HAP-1 (cell line): ENCODE measurements around the gene LYZ.

Source experiments
- DNase-seq, 2 experiments: peaks; one replicate each; pipeline ENCODE4 v3.0.0-alpha.2; 2016 to 2020; ENCODE audit warnings: low spot score in 2 of 2
- H3K27me3 ChIP-seq: fragments of 250-450 bp; sonication (Bioruptor Pico); 2 replicates; pipeline ENCODE4 v1.5.1; 2020; ENCODE audit warnings: low read depth, mild to moderate bottlenecking, moderate library complexity
- H3K36me3 ChIP-seq: fragments of 250-450 bp; sonication (Bioruptor Pico); replicated peaks from 2 replicates; pipeline ENCODE4 v1.5.1; 2020; ENCODE audit warnings: mild to moderate bottlenecking
- H3K4me1 ChIP-seq: fragments of 250-450 bp; sonication (Bioruptor Pico); 2 replicates; pipeline ENCODE4 v1.5.1; 2020; ENCODE audit warnings: mild to moderate bottlenecking
- H3K4me3 ChIP-seq: fragments of 250-450 bp; sonication (Bioruptor Pico); 2 replicates; pipeline ENCODE4 v1.5.1; 2020; ENCODE audit warnings: mild to moderate bottlenecking, moderate library complexity
- H3K9me3 ChIP-seq: fragments of 250-450 bp; sonication (Bioruptor Pico); 2 replicates; pipeline ENCODE4 v1.5.1; 2020; ENCODE audit warnings: mild to moderate bottlenecking, moderate library complexity
- in situ Hi-C: fragments of 300-500 bp; cut with MboI; formaldehyde crosslinking; loops from 3 replicates; pipeline ENCODE4 v1.14.3; 2020; ENCODE audit warnings: low sequenced_read_pairs, inconsistent platforms, mixed read lengths

The LYZ gene

DNA sequence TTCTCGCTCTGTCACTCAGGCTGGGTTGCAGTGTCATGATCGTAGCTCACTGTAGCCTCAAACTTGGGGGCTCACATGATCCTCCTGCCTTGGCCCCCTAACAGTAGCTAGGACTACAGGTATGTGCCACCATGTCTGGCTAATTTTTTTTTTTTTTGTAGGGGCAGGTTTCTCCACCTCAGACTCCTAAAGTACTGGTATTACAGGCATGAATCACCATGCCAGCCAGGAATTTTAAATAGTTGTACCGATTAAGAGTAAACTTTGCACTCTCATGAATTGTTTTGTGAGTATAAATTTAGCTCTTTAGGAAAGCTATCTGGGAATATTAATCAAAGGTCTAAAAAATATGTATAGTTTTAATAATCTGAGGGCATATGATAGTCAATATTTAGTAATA is 36.9 kb downstream of the LYZ start:
- Histone ChIP-seq H3K4me1 (no peaks in the 10 kb centered on the region), H3K4me3 (no peak overlapping the region), H3K9me3 (no peaks in the 10 kb centered on the region), H3K27me3 (no peaks in the 10 kb centered on the region), H3K36me3 (peaks cover 28% of the 10 kb centered on the region)
- DNase-seq: no peak
- in situ Hi-C loops: no loop called here

DNA sequence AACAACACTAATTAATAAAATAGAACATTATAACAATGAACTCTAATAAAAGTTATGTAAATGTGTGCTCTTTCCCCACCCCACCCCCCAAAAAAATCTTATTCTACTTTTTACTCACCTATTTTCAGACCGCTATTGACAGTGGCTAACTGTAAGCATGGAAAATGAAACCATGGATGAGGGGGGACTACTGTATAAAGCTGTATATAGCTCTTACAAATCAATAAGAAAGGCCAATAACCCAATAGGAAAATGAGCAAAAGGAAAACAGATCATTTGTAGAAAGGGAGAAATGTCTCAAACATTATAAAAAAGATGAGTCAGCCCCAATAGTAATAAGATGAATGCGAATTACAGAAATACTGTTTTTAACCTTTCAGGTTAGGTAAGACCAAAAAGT is 38.7 kb downstream of the LYZ start:
- H3K4me3 ChIP-seq: no peak overlapping the region
- no peaks in the 10 kb centered on the region for H3K27me3 ChIP-seq
- no peaks in the 10 kb centered on the region for H3K4me1 ChIP-seq
- no peaks in the 10 kb centered on the region for H3K9me3 ChIP-seq
- DNase-seq: no peak
- in situ Hi-C loops: no loop called here
- peaks cover 31% of the 10 kb centered on the region for H3K36me3 ChIP-seq

DNA sequence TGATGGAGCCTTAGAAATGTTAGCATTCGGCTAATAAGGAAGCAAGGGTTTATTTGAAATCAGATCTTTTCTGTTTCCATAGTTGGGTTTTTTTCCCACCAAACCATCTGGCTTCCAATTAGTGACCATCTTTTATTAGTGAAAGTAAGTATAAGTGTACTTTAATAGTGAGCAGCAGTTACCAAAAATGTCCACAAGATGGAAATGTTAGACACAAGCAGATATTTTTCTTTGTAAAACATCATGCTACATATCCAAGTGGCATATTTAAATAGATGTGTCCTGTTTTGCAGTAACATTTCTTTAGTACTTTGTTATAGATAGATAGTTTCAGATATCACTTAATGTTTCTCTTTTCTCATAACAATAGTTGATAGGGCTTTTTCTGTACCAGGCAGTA is 40.2 kb downstream of the LYZ start:
- H3K4me3 ChIP-seq: no peak overlapping the region
- no peaks in the 10 kb centered on the region for H3K27me3 ChIP-seq
- H3K4me1 ChIP-seq: no peaks in the 10 kb centered on the region
- in situ Hi-C loops: no loop called here
- peaks cover 32% of the 10 kb centered on the region for H3K36me3 ChIP-seq
- DNase-seq: peak in 1 of 2 experiments; percentile 27
- no peaks in the 10 kb centered on the region for H3K9me3 ChIP-seq

DNA sequence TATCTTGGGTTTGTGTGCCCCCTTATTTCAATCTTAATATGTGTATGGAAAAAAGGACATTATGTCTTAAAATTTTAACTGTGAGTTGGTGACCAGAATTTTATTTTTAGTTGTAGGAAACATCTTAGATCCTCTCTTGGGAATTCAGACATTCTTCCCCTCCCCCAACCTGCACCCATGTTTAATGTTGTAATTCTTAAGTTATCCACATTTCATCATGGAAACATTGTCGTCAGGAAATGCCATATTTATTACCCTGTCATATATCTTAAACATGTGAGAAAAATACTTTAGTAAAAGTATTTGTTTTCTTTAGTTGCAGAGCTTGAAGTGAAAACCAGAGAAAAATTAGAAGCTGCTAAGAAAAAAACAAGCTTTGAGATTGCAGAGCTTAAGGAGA is 41.6 kb downstream of the LYZ start:
- no peaks in the 10 kb centered on the region for H3K9me3 ChIP-seq
- no peaks in the 10 kb centered on the region; the same call in 1 of the 2 replicates for H3K27me3 ChIP-seq
- H3K4me1 ChIP-seq: 0 out of 2 replicates have a peak, but pooled peaks cover 2% of the 10 kb centered on the region
- H3K4me3 ChIP-seq: no peak overlapping the region
- H3K36me3 ChIP-seq: peaks cover 28% of the 10 kb centered on the region
- no peak for DNase-seq
- in situ Hi-C loops: no loop called here

DNA sequence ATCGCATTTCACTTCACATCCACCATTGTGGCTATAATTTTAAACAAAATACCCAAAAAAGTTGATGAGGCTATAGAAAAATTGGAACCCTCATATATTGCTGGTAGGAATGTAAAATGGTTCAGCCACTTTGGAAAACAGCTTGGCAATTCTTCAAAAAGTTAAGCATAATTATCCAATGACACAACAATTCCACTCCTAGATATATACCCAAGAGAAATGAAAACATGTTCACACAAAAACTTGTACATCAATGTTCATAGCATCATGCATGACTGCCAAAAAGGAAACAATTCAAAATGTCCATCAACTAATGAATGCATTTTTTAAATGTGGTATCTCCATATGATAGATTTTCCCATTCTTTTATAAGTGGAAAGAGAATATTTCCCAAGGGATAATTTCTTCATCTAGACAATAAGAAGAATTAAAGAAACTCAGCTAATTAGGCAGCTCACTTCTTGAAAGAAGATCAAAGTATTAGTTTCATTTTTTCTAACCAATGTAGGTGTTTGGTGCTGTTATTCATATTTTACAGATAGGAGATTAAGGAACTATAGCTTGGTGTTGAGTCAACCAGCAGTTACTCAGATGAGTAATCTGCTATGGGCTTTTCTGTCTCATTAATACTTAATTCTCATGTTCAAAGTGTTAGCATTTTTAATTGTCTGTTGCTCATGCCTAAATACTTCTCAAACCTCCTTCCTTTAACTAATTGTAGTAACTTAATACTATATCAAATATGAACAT is 44.2 kb downstream of the LYZ start:
- in situ Hi-C loops: no loop called here
- Histone ChIP-seq H3K4me3 (no peak overlapping the region), H3K36me3 (peaks cover 27% of the 10 kb centered on the region), H3K27me3 (no peaks in the 10 kb centered on the region; the same call in 1 of the 2 replicates), H3K4me1 (0 out of 2 replicates have a peak, but pooled peaks cover 2% of the 10 kb centered on the region), H3K9me3 (no peaks in the 10 kb centered on the region)
- no peak for DNase-seq

DNA sequence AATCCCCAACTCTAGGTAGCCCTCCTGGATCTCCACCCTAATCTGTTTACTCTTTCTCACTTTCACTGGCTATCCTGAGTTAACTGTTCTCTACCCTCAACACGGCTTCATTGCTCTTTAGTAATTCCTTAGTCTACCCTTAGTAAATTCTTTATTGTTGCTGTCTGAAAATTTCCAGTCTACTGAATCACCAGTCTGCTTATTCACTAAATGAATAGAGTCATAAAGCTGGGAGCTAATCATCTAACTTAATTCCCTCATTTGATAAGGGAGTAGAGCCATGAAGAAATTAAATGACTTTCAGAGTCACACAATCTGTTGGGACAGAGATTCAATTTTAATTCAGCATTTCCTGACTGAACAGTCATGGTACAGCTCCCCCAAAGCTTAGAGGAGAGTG is 47.9 kb downstream of the LYZ start:
- peaks cover 2% of the 10 kb centered on the region; the same call in 1 of the 2 replicates for H3K4me1 ChIP-seq
- H3K9me3 ChIP-seq: no peaks in the 10 kb centered on the region
- DNase-seq: no peak
- no peaks in the 10 kb centered on the region; the same call in 1 of the 2 replicates for H3K27me3 ChIP-seq
- peaks cover 15% of the 10 kb centered on the region; the same call in 1 of the 2 replicates for H3K36me3 ChIP-seq
- in situ Hi-C loops: no loop called here
- H3K4me3 ChIP-seq: no peak overlapping the region

DNA sequence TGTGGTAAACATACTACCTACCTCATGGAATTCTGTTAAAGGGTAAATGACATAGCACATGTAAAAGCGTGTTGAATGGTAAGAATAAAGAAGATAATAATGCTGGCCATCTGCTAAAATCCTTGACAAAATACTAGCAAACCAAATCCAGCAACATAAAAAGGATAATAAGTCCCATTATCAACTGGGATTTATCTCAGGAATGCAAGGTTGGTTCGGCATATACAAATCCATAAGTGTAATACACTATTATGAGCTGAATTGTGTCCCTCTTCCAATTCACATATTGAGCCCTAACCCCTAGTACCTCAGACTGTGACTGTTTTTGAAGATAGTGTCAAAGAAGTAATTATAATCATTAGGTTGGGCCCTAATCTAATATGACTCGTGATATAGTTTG is 48.8 kb downstream of the LYZ start:
- H3K9me3 ChIP-seq: no peaks in the 10 kb centered on the region
- in situ Hi-C loops: no loop called here
- no peak for DNase-seq
- peaks cover 11% of the 10 kb centered on the region; the same call in 1 of the 2 replicates for H3K36me3 ChIP-seq
- H3K4me1 ChIP-seq: peaks cover 2% of the 10 kb centered on the region; the same call in 1 of the 2 replicates
- no peaks in the 10 kb centered on the region; the same call in 1 of the 2 replicates for H3K27me3 ChIP-seq
- H3K4me3 ChIP-seq: no peak overlapping the region

DNA sequence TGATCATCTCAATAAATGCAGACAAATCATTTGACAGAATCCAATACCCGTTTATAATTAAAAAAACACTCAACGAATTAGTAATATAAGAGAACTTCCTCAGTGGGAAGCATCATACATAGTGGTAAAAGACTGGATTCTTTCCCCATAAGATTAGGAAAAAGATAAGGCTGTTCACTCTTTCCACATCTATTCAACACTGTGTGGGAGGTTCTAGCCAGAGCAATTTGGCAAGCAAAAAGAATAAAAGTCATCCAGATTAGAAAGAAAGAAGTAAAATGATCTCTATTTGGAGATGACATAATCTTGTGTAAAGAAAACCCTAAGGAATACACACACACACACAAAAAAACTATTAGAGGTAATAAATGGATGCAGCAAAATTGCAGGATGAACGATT is 49.8 kb downstream of the LYZ start:
- Histone ChIP-seq H3K4me3 (no peak overlapping the region), H3K36me3 (peaks cover 10% of the 10 kb centered on the region; the same call in 1 of the 2 replicates), H3K27me3 (no peaks in the 10 kb centered on the region; the same call in 1 of the 2 replicates), H3K9me3 (no peaks in the 10 kb centered on the region), H3K4me1 (peaks cover 2% of the 10 kb centered on the region; the same call in 1 of the 2 replicates)
- no peak for DNase-seq
- in situ Hi-C loops: no loop called here

DNA sequence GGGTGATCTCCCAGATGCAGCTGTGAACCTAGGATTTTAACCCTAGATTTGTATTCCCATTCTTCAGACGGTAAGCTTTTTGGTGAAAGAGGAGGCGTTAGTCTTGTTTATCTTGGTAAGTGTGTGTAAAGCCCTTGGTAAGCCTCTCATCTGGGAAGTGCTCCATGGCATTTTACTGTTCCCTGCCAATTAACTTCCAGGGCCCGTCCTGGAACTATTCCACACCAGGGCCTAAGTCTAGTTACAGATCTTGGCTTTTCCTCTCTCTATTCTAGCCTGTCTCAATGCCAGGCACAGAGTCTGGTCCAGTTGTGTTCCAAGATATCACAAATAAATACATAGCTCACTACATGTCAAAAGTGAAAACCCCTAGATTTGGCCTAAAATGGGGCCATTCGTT is 53.8 kb downstream of the LYZ start:
- H3K4me1 ChIP-seq: no peaks in the 10 kb centered on the region; the same call in 1 of the 2 replicates
- in situ Hi-C loops: no loop called here
- no peak for DNase-seq
- H3K9me3 ChIP-seq: no peaks in the 10 kb centered on the region
- no peaks in the 10 kb centered on the region for H3K27me3 ChIP-seq
- peaks cover 1% of the 10 kb centered on the region; the same call in 1 of the 2 replicates for H3K36me3 ChIP-seq
- H3K4me3 ChIP-seq: no peak overlapping the region
